Esophagus squamous epithelium (tissue), 4 donors: ENCODE results near the gene CREB5.

Experiments used
- POLR2A ChIP-seq, 4 donors: fragments of 450-650 bp; IDR thresholded peaks; one replicate each; pipeline ENCODE4 v1.6.1; 2017; ENCODE audit warnings: antibody characterized with exemption in 4 of 4, mild to moderate bottlenecking in 4 of 4, moderate library complexity in 3 of 4
- TF ChIP-seq, protein P1 (sequence below), 6 experiments: fragments of 450-650 bp in 4 of 6; fragments of 200-600 bp in 2 of 6; sonication (generic) in 2 of 6; IDR thresholded peaks; one replicate each; pipeline ENCODE4 v1.5.1; 2016 to 2019; ENCODE audit warnings: antibody characterized with exemption in 6 of 6, mild to moderate bottlenecking in 4 of 6, moderate library complexity in 4 of 6

DNA sequence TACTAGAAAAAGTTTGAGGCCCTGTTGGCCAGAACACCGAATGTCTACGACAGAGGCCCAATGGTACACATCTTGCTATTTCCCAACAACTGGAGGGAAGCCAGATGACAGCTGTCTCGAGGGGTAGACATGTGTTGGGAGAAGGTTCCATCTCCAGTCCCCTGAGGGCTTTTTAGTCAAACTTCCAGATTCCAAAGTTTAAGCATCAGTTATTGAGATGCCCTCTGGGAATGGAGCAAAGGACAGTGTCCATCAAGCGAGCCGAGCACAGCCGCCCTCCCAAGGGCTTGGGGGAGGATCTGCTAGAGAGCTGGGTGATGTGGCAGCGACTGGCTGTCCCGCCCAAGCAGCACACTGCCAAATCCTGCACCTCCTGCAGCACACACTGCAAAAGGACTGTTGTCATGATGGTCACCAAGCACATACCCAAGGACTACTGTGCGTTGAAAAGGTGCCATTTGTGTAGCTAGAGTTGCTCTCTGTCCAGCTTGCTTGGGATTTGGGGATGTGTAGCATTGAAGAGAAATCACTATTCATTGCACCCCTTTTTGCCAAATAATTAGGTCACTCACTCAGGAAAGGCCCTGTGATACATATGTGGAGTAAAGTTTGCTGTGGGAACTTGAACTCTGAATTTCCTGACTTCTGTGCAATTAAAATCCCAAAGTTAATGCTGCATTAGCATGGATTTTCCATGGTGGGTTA, 381.2 kb downstream of the CREB5 start:
- TF ChIP-seq, protein P1, sequence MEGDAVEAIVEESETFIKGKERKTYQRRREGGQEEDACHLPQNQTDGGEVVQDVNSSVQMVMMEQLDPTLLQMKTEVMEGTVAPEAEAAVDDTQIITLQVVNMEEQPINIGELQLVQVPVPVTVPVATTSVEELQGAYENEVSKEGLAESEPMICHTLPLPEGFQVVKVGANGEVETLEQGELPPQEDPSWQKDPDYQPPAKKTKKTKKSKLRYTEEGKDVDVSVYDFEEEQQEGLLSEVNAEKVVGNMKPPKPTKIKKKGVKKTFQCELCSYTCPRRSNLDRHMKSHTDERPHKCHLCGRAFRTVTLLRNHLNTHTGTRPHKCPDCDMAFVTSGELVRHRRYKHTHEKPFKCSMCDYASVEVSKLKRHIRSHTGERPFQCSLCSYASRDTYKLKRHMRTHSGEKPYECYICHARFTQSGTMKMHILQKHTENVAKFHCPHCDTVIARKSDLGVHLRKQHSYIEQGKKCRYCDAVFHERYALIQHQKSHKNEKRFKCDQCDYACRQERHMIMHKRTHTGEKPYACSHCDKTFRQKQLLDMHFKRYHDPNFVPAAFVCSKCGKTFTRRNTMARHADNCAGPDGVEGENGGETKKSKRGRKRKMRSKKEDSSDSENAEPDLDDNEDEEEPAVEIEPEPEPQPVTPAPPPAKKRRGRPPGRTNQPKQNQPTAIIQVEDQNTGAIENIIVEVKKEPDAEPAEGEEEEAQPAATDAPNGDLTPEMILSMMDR (IDR thresholded peaks at IDR 0.05) = no peak
- no peak for TF ChIP-seq POLR2A (IDR thresholded peaks at IDR 0.05)
